Breast epithelium (tissue), 3 donors: ENCODE measurements around the gene CBR3.

ENCODE experiments used
- CTCF ChIP-seq, 3 donors: fragments of 450-650 bp; IDR thresholded peaks; one replicate each; pipeline ENCODE4 v1.5.1; 2016 to 2017; ENCODE audit warnings: antibody characterized with exemption in 3 of 3, mild to moderate bottlenecking in 3 of 3, moderate library complexity in 3 of 3
- POLR2A ChIP-seq: fragments of 450-650 bp; IDR thresholded peaks from one replicate; pipeline ENCODE4 v1.6.1; 2016; ENCODE audit warnings: antibody characterized with exemption, mild to moderate bottlenecking, moderate library complexity
- POLR2AphosphoS5 ChIP-seq, 3 donors: sonication (generic); formaldehyde crosslinking; IDR thresholded peaks; one replicate each; pipeline ENCODE4 v1.6.1; 2017; ENCODE audit warnings: antibody characterized with exemption in 3 of 3

GRCh38 chr21:36159356-36159921, 24.6 kb downstream of the CBR3 start:
- TF ChIP-seq CTCF (IDR thresholded peaks at IDR 0.05) (no peak), POLR2A (no peak), POLR2AphosphoS5 (IDR thresholded peaks at IDR 0.05) (no peak)
